ENCODE results near the gene LRRC61.
A peak's percentile ranks its signal among the peaks of the same experiment; 100 is the strongest.

Gene LRRC61

DNA sequence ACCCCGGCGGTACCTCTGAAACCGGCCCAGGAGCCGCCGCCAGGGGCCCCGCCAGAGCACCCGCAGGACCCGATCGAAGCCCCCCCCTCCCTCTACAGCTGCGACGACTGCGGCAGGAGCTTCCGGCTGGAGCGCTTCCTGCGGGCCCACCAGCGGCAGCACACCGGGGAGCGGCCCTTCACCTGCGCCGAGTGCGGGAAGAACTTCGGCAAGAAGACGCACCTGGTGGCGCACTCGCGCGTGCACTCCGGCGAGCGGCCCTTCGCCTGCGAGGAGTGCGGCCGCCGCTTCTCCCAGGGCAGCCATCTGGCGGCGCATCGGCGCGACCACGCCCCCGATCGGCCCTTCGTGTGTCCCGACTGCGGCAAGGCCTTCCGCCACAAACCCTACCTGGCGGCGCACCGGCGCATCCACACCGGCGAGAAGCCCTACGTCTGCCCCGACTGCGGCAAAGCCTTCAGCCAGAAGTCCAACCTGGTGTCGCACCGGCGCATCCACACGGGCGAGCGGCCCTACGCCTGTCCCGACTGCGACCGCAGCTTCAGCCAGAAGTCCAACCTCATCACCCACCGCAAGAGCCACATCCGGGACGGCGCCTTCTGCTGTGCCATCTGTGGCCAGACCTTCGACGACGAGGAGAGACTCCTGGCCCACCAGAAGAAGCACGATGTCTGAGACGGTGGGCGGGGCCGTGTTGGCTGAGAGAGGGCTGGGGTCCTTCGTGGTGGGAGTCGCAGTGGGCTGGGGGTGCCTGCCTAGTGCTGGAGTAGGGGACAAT is 49.3 kb downstream of the LRRC61 start:
- DNase-seq: no peak

DNA sequence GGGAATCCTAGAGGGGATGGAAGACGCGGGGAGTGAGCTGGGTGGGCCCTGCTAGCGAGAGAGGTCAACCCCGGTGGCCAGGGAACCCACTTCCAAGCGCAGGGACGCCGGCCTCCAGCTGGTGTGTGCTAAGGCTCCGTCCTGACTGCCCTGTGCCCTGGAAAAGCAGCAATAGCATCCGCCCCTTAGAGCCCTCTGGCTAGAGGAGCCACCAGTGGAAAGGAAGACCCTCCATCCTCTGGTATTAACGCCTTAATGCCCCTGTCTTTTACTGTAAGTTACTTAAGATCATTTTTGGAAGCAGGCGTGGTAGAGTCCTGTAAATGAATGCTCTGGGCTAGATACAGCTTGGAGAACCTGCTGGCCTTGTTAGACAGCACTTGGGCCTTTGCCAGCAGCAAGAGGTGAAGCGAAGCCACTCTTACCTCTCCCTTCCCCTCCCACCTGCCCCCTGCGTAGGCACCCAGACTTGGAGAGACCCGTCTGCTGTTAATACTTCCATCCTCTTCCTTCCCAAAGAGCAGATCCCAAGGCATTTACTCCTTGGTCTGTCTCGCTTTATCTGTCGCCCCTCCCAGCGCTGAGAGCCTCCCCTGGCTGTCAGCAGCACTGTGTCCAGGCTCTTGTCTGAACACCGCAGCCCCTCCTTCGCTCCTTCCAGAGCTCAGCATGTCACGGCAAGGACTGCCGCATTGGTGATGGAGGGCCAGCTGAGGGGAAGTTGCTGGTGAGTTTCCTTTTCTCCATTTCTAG is 50.1 kb downstream of the LRRC61 start:
- no peak for DNase-seq

DNA sequence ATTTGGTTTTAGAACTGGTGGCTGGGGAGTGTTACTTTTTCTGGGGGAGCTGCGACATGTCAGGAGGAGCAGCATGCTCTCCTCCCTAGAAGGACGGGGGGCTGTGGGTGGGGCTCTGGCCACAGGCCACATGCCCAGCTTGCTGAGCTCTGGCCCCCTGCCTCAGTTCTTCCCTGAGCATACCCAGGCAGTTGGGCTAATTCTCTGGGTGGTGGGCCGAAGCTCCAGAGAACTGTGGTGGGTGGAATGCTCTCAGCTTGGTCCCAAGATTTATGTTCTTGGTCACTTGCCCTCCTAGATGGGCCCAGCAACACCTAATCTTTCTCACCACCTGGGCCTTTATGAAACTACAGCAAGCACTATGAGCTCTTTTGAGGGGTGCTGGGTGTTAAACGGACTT is 50.9 kb downstream of the LRRC61 start:
- DNase-seq: no peak

DNA sequence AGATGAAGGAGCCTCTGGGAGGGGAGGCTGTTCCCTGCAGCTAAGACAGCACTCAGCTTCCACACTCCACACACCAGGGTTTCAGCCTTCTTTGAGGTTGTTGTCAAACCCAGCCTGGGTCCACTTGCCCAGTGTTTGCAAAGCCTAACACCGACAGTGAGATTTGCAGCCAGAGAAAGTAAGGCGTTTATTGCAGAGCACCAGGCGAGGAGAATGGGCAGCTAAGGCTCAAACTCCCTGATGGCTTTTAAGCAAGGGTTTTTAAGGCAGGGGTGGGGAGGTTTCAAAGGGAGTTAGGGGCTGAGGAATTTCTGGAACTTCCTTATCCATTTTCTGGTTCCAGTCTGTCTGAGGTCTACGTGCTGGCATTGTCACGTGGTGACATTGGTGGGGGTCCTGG is 51.3 kb downstream of the LRRC61 start:
- DNase-seq: no peak

DNA sequence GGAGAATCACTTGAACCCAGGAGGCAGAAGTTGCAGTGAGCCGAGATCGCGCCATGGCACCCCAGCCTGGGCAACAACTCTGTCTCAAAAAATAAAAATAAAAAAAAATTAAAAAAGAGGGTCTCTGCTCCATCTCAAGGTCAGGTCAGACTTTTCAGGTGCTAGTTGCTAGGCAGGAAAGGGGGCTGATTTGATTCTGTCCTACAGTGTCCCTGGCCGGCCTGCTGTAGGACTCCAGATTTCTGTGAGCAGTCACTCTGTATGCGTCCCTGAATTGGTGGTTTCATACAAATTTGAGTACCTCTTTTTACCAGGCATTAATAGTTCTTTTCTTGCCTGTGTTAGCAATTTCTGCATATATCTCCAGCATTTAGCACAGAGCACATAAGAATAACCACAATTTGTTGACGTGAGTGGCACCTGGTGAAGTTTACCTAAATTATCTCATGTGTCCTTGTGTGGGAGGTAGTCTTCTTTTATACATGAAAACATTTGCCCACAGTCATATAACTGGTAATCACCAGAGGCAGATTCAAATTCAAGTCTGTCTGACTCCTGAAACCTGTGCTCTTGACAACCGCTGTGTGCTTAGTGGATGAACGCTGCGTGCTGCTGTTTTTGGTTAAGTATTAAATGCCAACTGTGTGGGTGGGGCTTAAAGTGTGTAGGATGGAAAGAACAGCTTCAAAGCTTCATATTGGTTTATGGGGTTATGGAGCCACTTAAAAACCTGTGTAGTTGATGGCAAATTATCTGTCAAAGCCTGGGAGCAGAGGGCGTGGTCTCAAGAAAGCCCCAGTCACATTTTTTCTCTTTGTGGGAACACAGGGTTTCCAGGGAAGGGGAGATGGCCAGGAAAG is 52.7 kb downstream of the LRRC61 start:
- no peak for DNase-seq

DNA sequence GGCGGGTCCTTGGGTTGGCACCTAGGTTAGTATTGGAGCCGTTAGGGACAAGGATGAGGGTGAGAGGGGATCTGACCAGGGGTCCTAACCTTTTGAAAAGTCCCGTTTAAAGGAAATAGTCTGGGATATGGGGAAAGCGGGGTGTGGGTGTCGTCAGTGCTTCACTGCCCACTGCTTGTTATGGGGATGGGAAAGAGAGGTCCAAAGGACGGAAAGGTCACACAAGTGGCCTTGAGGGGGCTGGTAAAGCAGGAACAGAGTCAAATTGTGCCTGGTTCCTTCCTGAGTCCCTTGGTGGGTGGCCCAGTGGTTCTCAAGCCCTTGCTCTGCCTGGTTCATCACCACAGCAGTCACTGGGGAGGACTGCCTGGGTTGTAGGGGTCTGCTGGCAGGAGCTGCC is 53.4 kb downstream of the LRRC61 start:
- no peak for DNase-seq

DNA sequence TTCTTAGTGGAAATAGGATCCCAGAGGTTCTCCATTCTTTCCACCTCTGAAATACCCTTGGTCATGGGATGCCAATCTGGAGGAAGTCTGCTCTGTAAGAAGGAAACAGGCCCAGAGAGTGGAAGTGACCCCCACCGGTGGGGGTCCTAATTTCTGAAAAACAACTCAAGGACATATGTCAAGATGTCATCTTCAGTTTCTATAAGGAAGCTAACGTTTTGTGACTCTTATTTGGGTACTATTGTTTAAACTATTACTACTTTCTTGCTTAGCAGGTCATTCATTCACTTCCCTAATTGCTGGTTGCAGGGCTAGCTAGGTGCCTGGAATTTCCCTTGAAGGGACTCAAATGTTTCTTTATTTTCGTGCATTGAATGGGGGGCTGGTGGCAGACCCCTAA is 54.0 kb downstream of the LRRC61 start:
- peak; percentile 57 to 63 (median 61) for DNase-seq

DNA sequence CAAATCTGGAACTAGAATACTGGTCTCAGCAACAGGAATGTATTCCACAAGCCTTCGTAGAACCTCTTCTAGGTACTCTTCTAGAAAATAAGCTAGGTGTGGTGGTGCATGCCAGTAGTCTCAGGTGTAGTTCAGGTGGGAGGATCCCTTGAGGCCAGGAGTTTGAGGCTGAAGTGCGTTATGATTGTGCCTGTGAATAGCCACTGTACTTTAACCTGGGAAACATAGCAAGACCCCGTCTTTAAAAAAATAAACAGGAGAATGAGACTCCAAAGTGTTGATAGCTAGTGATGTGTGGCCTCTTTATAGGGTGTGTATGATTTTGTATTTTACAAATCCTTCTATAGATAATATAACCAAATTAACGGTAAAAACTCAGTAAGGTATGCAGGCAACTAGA is 54.5 kb downstream of the LRRC61 start:
- no peak for DNase-seq

DNA sequence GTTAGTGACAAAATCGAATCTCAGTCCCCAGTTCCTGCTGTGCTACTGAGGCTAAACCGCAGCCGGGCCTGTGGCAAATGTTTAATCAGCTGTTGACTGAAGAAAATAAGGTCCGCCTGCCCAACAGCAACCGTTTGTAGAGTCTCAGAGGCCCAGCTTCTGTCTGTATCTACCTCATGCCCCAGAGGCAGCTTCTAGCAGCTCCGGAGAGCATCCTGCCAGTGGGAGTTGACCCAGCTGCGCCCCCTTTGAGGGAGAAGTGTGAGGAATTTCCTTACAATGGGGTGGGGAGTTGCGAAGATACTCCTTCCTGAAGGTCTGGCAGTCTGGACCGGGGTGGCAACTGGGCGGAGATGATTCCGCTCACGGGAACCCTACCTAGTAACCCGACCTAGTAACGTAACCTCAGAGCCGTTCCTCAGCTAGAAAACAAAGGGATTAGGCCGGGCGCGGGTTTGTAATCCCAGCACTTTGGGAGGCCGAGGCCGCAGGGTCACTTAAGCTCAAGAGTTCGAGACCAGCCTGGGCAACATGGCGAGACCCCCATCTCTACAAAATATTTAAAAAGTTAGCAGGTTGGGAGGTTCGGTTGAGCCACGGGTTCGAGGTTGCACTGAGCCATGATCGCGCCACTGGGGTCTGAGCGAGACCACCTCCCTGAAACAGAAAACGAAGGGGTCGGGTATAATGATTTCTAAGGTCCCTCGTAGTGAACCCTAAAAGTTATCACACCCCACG is 55.1 kb downstream of the LRRC61 start:
- peak; percentile 51 to 65 (median 52) for DNase-seq

DNA sequence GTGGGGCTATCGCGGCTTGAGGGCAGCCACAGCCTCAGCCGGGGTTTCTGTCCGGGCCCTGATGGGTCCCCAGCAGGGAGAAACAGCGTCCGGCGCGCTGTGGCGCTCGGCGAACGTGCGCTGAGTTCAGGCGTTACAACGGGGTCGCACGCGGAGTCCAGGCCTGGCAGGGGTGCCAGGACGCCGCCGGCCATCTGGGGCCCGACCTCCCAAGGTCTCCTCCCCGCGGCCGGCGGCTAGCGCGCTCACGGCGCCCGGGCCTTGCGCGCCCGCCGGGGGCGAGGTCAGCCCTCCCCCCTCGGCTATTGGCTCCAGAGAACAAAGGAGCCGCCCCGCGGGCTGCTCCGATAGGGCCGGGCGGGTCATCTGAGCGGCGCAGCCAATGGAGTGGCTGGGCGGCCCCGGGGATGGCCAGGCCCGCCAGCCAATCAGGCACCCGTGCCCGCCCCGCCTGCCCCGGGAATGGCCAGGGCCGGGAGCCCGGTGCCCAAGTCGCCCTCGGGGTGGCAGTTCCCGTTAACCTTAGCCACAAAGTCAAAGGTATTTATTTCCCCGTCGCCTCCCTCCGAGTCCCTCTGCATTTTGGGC is 55.8 kb downstream of the LRRC61 start, which contains the start of gene ZNF775:
Gene ZNF775, plus strand, starts transcription at position 478 of the 588 bp plus-strand sequence. CDS start 9,141 bp downstream, outside the sequence.
- DNase-seq: peak; percentile 97 to 99 (median 98)

DNA sequence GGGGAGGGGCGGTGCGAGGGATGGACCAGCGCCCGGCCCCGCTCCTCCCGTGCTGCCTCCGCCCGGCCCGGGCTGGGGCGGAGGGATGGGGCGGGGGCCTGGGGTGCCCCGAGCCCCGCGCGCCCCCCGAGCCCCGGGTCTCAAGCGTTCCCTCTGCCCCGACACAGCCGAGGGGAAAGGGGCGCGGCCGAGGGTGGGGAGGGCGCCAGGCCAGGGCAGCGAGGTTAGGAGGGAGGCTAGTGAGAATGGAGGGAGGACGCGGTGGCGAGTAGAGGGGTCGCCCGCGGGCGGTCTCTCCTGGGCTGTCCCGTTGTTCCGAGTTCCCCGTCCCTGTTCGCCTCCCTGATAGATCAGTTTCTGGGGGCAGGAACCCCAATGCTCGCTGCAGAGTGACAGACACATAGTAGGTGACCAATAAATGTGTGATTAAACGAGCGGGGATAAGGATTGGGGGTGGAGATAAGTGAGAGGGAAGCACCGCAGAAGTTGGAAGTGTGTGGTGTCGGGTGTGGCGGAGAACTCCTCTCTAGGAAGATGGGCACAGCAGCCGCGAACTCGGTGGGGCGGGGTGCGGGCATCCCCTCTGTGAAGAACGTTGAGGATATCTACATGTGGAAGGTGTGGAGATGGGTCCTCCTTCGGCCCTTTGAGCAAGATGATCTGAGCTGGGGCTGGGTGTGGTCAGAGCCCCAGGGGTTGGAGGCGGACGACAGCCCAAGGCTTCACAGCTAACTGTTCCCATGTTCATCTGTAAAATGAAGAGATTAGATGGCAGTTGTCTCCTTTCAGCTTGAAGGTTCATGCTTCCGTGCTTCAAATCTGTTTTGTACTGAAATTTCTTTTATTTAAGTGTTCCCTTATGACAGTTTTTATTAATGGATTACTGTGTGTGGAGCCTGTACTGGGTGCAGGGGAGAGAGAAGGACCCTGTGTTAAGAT is 56.6 kb downstream of the LRRC61 start:
- peak; percentile 27 to 49 (median 34) for DNase-seq

DNA sequence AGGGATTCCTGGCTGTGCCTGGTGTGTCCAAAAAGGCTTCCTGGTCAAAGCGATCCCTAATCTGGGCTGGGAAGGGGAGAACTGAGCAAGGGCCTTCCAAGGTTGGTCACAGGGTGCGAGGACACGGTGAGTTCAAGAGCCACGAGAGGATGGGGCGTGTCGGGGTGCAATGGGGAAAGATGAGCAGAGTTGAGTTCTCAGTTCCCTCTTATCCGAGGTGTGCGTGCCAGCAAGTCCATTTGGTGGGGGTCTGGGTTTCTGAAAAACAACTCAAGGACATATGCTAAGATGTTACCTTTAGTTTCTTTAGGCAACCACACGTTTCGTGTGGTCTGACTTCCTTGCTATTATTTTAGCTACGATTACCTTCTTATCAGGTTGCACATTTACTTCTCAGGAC is 57.3 kb downstream of the LRRC61 start:
- DNase-seq: no peak

DNA sequence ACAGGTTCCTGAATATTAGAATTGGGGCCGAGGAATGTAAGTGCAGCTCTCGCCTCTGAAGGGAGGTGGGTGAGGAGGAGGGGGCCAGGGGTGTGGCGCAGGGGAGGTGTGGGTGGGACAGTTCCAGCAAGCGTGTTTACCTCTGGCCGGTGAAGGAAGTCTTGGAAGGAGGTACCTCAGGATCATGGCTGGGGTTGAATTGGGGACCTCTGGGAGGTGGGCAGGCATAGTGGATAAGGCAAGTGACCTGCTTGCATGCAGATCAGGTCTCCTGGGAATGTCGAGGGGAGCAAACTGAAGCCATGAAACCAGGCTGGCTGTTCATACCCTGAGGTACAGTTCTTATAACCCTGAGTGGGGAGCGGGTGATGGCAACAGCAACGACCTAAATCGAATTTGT is 57.9 kb downstream of the LRRC61 start:
- DNase-seq: no peak

DNA sequence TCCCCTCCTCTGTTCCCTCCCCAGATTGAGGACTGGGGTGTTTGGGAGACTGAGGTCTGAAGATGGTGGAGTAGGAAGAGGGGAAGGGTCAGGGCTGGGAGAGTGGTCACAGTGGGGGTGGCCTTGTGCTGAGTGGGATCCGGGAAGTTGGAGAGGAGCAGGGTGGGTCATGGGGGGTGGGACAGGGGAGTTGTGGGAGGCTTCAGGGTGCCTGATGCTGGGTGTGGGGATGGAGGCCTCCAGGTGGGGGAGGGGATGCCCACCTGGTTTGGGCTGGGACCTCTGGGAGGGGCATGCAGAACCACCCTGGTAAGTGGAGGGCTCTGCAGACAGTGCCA is 58.6 kb downstream of the LRRC61 start:
- DNase-seq: no peak

DNA sequence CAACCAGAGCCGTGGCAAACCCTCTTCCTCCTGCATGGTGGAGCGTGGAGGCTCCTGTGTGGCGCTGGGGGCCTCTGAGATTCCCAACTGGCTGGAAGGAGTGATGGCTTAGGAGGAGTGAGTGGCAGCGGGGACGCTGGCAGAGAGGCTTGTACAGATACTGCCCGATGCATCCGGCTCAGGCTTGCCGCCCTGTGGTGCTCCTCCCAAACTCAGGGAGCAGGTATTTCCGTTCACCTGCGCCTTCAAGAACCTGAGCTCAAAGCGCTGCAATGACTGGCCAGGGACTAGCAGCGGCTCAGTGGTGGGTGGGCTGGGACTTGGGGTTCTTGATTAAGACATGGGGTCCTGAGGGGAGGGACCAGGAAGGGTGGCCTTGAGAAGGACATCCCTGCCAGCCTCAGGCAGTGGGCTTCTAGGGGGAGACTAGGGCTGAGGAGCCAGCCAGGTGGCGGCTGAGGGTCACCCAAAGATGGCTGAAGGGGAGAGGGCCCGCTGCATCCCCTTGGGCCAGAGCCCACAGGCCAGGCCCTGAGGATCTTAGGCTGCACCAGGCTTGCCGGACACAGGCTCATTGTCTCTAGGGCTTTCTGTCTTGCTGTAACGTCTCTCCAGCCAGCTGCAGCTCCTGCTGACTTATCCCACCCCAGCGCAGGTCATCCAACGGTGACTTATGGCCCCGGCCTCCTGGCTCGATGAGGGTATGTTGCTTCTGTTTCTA is 59.1 kb downstream of the LRRC61 start:
- DNase-seq: no peak

DNA sequence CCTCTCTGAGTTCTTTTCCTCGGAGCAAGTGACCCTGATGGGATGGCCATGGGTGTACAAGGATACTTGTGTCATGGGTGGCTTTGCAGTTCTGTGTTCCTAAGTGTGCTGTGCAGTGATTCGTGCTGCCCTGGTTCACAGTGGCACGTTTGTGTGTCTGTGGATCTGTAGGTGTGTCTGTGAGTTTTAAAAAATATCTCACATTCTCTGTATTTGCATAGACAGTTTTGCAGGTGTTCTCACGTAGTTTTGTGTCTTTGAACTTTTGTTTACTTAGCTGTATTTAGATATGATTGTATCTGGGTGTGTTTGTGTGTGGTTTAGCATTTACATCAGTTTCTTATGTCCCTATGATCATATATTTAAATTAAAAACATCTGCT is 59.7 kb downstream of the LRRC61 start:
- DNase-seq: no peak

DNA sequence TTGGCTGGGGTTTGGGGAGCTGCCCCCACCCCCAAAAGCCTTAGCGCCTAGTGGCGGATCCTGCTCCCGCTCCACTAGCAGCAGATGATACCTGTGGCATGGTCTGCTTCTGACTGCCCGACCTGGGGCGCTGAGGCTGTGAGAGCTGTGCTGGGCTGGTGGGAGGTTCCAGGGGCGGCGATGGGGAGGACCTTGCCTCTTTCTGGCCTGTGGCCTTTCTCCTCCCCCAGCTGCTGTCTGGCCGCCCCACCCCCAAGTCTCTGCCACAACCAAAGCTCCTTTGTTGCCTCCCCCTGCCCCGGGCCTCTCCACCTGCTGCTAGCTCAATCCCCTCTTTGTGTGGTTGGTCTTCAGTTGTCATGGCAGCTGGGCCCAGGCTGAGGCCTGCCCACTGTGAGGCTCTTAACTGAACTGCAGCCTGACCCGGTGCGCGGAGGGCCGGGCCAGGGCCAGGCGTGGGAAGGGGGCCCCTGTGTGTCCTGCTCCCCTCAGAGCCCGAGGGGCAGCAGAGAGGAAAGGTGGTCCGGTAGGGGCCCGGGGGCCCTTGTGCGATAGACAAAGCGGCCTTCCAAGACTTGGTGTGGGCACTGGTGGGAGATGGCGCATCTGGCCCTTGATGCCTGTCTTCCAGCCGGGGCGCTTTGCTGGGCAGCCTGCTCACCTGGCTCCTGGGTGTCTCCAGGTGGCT is 60.7 kb downstream of the LRRC61 start:
- no peak for DNase-seq

DNA sequence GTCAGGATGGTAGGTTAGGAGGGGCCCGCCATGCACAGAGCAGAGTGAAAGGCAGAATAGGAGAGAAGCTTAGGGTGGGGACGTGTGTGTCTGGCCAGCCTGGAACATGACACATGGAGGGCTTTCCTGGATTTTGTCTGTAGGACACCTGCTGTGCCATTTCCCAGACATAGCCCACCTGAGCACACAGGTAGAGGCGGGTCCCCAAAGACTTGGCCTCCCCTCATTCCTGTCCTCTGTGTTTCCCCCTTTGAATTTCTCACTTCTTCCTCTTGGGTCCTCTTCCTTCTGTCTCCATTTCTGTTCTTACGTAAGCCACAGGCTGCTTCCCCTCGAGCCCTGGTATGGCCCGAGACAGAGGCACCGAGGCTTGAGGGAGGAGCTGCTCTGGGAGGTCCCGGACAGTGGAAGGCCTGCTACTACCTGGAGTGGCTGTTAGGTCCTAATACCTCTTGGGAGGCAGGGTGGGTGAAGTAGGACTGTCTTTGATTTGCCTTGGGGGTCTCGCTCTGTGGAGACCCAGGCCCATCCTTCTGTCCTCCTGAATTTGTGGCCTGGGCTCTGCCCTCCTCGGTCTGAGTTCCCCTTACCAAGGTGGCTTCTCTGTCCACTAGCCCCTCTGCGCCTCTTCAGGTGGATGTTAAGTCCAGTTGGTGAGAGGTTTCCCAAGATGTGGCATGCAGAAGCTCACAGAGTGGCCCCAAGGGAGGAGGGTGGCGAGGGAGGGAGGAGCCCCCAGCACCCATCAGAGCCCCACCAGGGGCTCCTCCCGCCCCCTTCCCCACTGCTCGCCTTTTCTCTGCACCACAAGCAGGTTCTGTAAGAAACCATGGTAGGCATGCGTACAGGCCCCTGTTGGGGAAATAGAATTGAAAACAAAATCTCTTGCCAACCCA is 61.5 kb downstream of the LRRC61 start:
- peak; percentile 40 to 61 (median 57) for DNase-seq

DNA sequence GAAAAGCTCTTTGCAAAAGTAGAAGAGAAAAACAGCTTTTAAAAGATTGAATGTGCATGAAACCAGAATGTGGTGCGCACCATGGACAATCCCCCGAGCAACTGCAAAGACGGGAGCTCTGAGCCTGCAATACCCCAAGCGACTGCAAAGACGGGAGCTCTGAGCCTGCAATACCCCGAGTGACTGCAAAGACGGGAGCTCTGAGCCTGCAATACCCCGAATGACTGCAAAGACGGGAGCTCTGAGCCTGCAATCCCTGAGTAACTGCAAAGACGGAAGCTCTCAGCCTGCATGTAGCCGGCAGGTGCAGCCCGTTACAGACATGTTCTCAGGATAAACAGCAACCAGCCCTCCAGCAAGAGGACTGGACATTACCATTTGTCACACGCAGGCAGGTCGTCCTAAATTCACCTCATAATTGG is 62.2 kb downstream of the LRRC61 start:
- DNase-seq: no peak
